ENCODE measurements around the gene NDRG3.

DNA sequence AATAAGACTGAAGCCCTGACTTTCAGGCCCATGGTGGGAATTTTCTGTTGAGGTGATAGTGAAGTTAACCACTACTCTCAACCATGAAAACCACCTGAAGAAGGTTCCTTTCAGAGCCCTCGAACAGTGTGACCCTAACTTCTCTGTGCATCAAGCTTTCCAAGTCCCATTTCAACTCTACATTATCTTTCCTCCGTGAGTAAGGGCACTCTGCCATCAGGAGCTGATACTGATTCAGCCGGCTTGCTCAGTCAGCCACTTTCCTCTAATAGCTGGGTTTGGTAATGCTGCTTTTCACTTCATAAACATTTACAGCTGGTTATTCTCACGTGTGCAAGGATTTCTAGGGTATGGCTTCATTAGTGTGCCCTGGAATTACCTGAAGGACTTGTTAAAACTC lies 89.2 kb downstream of the NDRG3 start:
- no peak for TF ChIP-seq EP300 (IDR thresholded peaks at IDR 0.05)
- TF ChIP-seq, protein P1, sequence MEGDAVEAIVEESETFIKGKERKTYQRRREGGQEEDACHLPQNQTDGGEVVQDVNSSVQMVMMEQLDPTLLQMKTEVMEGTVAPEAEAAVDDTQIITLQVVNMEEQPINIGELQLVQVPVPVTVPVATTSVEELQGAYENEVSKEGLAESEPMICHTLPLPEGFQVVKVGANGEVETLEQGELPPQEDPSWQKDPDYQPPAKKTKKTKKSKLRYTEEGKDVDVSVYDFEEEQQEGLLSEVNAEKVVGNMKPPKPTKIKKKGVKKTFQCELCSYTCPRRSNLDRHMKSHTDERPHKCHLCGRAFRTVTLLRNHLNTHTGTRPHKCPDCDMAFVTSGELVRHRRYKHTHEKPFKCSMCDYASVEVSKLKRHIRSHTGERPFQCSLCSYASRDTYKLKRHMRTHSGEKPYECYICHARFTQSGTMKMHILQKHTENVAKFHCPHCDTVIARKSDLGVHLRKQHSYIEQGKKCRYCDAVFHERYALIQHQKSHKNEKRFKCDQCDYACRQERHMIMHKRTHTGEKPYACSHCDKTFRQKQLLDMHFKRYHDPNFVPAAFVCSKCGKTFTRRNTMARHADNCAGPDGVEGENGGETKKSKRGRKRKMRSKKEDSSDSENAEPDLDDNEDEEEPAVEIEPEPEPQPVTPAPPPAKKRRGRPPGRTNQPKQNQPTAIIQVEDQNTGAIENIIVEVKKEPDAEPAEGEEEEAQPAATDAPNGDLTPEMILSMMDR (IDR thresholded peaks at IDR 0.05) = no peak
